ENCODE measurements around the gene OLFM3. TPM values are rescaled to one million over a fixed set of nuclear protein-coding genes. Genes with fewer than 3 reads are reported as not detected.

The OLFM3 gene
- total RNA-seq, 1 donor from 2014 or later = 7.5 TPM

- TF ChIP-seq, protein P1, sequence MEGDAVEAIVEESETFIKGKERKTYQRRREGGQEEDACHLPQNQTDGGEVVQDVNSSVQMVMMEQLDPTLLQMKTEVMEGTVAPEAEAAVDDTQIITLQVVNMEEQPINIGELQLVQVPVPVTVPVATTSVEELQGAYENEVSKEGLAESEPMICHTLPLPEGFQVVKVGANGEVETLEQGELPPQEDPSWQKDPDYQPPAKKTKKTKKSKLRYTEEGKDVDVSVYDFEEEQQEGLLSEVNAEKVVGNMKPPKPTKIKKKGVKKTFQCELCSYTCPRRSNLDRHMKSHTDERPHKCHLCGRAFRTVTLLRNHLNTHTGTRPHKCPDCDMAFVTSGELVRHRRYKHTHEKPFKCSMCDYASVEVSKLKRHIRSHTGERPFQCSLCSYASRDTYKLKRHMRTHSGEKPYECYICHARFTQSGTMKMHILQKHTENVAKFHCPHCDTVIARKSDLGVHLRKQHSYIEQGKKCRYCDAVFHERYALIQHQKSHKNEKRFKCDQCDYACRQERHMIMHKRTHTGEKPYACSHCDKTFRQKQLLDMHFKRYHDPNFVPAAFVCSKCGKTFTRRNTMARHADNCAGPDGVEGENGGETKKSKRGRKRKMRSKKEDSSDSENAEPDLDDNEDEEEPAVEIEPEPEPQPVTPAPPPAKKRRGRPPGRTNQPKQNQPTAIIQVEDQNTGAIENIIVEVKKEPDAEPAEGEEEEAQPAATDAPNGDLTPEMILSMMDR (IDR thresholded peaks at IDR 0.05; ENCODE audit: unreplicated experiment) = no peak
- Mint-ChIP-seq H3K9me3 (no peaks in the 10 kb centered on the region), H3K27ac (no peak overlapping the region), H3K4me1 (peaks cover 62% of the 10 kb centered on the region), H3K27me3 (ENCODE audit: low read depth) (no peaks in the 10 kb centered on the region), H3K4me3 (no peak overlapping the region), H3K36me3 (no peaks in the 10 kb centered on the region)
- no peak for DNase-seq (ENCODE audit: low spot score in 2 of 2, unreplicated experiment in 2 of 2)
These were observed 28.9 kb downstream of the OLFM3 start for GRCh38 chr1:101967871-101968270.

DNA sequence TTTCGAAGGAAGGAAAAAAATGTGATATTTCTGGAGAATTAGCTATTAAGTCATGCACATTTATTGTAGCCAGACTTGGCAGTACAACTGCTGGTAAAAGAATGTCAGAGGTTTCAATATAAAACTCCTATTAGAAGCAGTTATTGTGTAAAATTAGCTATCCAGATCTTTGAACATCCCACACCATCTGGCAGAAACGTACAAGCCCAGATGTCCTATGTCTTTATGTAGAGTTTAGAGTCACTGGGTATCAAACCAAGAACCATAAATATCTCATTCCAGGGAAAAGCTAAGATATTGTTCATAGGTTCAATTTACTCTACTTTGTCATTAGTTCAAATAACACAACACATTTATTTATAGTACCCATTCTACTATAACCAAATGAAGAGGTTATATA lies 31.4 kb downstream of the OLFM3 start:
- Mint-ChIP-seq H3K27me3 (ENCODE audit: low read depth) (no peaks in the 10 kb centered on the region), H3K9me3 (no peaks in the 10 kb centered on the region), H3K36me3 (no peaks in the 10 kb centered on the region), H3K4me1 (peaks cover 57% of the 10 kb centered on the region), H3K27ac (peak overlapping the region; percentile 88), H3K4me3 (no peak overlapping the region)
- no peak for DNase-seq (ENCODE audit: low spot score in 2 of 2, unreplicated experiment in 2 of 2)
- TF ChIP-seq, protein P1 (IDR thresholded peaks at IDR 0.05; ENCODE audit: unreplicated experiment) = no peak

- Mint-ChIP-seq H3K27me3 (ENCODE audit: low read depth) (no peaks in the 10 kb centered on the region), H3K27ac (peak overlapping the region; percentile 88), H3K4me1 (peaks cover 60% of the 10 kb centered on the region), H3K4me3 (no peak overlapping the region), H3K36me3 (no peaks in the 10 kb centered on the region), H3K9me3 (no peaks in the 10 kb centered on the region)
- no peak for DNase-seq (ENCODE audit: low spot score in 2 of 2, unreplicated experiment in 2 of 2)
- TF ChIP-seq, protein P1 (IDR thresholded peaks at IDR 0.05; ENCODE audit: unreplicated experiment) = no peak
These were observed 32.0 kb downstream of the OLFM3 start for GRCh38 chr1:101964708-101965107.

DNA sequence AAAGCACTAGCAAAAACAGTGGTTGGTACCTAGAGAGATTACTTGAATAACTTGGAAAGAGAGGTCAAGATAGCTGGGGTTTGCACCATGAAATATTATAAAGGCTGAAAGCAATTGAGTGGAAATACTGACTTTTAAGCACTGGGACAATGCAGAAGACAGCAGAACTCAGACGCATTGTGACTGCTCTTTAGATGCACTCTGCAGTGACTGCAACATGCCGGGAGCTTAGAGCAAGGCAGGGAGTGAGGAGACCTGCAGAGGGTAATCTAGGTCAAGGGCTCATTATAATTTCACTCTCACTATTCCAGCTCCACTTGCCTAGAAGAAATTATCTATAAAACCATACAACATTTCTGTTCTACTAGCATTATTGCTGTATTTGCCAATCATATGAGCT lies 36.6 kb downstream of the OLFM3 start:
- H3K9me3 Mint-ChIP-seq = peaks cover 14% of the 10 kb centered on the region
- no peak overlapping the region for H3K4me3 Mint-ChIP-seq
- H3K36me3 Mint-ChIP-seq = no peaks in the 10 kb centered on the region
- peaks cover 49% of the 10 kb centered on the region for H3K4me1 Mint-ChIP-seq
- TF ChIP-seq, protein P1 (IDR thresholded peaks at IDR 0.05; ENCODE audit: unreplicated experiment) = no peak
- no peak for DNase-seq (ENCODE audit: low spot score in 2 of 2, unreplicated experiment in 2 of 2)
- no peaks in the 10 kb centered on the region for H3K27me3 Mint-ChIP-seq (ENCODE audit: low read depth)
- no peak overlapping the region for H3K27ac Mint-ChIP-seq

- DNase-seq (ENCODE audit: low spot score in 2 of 2, unreplicated experiment in 2 of 2) = no peak
- no peaks in the 10 kb centered on the region for H3K36me3 Mint-ChIP-seq
- peaks cover 43% of the 10 kb centered on the region for H3K4me1 Mint-ChIP-seq
- H3K9me3 Mint-ChIP-seq = peaks cover 14% of the 10 kb centered on the region
- TF ChIP-seq, protein P1 (IDR thresholded peaks at IDR 0.05; ENCODE audit: unreplicated experiment) = no peak
- H3K27ac Mint-ChIP-seq = no peak overlapping the region
- no peaks in the 10 kb centered on the region for H3K27me3 Mint-ChIP-seq (ENCODE audit: low read depth)
- H3K4me3 Mint-ChIP-seq = no peak overlapping the region
These were observed 37.3 kb downstream of the OLFM3 start for GRCh38 chr1:101959456-101959855.

- no peaks in the 10 kb centered on the region for H3K27me3 Mint-ChIP-seq (ENCODE audit: low read depth)
- peaks cover 37% of the 10 kb centered on the region for H3K4me1 Mint-ChIP-seq
- H3K9me3 Mint-ChIP-seq = peaks cover 14% of the 10 kb centered on the region
- no peak overlapping the region for H3K4me3 Mint-ChIP-seq
- H3K27ac Mint-ChIP-seq = no peak overlapping the region
- no peaks in the 10 kb centered on the region for H3K36me3 Mint-ChIP-seq
- TF ChIP-seq, protein P1 (IDR thresholded peaks at IDR 0.05; ENCODE audit: unreplicated experiment) = no peak
- no peak for DNase-seq (ENCODE audit: low spot score in 2 of 2, unreplicated experiment in 2 of 2)
These were observed 39.0 kb downstream of the OLFM3 start for GRCh38 chr1:101957771-101958170.

All from mesothelial cell of epicardium (in vitro differentiated cells).